ENCODE measurements around the gene CAMTA1.

The CAMTA1 gene

DNA sequence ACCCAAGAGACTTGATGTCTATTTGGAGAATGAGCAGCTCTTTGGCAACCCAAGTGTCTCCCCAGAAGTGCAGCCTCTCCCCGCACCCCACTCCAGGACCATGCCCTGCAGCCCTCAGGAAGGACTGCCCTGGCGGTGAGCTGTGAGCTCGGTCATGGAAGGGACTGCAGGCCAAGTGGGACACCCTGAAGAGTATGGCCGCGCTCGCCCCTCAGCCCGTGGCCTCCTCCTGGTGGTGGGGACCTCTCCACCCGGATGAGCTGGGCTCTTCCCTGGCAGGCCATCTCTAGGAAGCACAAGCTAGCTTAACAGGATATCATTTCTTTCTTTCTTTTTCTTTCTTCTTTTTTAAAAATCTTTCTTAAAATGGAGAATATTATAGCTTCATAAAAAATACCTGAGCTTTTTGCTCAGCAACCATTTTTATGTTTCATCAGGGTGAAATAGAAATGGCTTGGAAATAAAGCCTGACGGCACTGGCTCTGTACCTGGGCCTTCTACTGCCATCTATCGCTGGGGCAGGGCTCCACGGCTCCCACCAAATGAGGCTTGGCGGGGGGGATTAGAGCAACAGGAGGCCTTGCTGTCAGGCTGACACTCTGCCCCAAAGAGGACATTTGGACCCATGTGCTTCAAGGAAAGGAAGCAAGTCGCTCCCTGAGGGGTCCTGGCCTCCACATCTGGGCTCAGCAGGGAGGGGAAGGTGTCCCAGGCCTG lies 689.7 kb downstream of the CAMTA1 start:
- Histone ChIP-seq H3K27ac (ENCODE audit: low read depth, low read length) (no peak overlapping the region), H3K9me3 (ENCODE audit: low read length) (no peaks in the 10 kb centered on the region), H3K4me1 (ENCODE audit: insufficient read depth, low read length) (peaks cover 12% of the 10 kb centered on the region), H3K4me3 (ENCODE audit: low read depth in 1 of 2, low read length in 2 of 2) (no peak overlapping the region), H3K36me3 (ENCODE audit: insufficient read depth, low read length) (no peaks in the 10 kb centered on the region), H3K27me3 (ENCODE audit: control insufficient read depth in 1 of 2, insufficient read depth in 2 of 2, low read length in 2 of 2) (no peaks in the 10 kb centered on the region), H3K9ac (ENCODE audit: low read length) (no peak overlapping the region)

- Histone ChIP-seq H3K27ac (ENCODE audit: low read depth, low read length) (no peak overlapping the region), H3K36me3 (ENCODE audit: insufficient read depth, low read length) (no peaks in the 10 kb centered on the region), H3K9ac (ENCODE audit: low read length) (no peak overlapping the region), H3K4me1 (ENCODE audit: insufficient read depth, low read length) (peaks cover 9% of the 10 kb centered on the region), H3K27me3 (ENCODE audit: control insufficient read depth in 1 of 2, insufficient read depth in 2 of 2, low read length in 2 of 2) (no peaks in the 10 kb centered on the region), H3K9me3 (ENCODE audit: low read length) (no peaks in the 10 kb centered on the region), H3K4me3 (ENCODE audit: low read depth in 1 of 2, low read length in 2 of 2) (no peak overlapping the region)
Measured at GRCh38 chr1:7475691-7476090, 690.4 kb downstream of the CAMTA1 start.

GRCh38 chr1:7476402-7476801 lies 691.1 kb downstream of the CAMTA1 start:
- Histone ChIP-seq H3K9me3 (ENCODE audit: low read length) (no peaks in the 10 kb centered on the region), H3K36me3 (ENCODE audit: insufficient read depth, low read length) (no peaks in the 10 kb centered on the region), H3K4me1 (ENCODE audit: insufficient read depth, low read length) (peaks cover 1% of the 10 kb centered on the region), H3K4me3 (ENCODE audit: low read depth in 1 of 2, low read length in 2 of 2) (no peak overlapping the region), H3K27ac (ENCODE audit: low read depth, low read length) (no peak overlapping the region), H3K9ac (ENCODE audit: low read length) (no peak overlapping the region), H3K27me3 (ENCODE audit: control insufficient read depth in 1 of 2, insufficient read depth in 2 of 2, low read length in 2 of 2) (no peaks in the 10 kb centered on the region)

DNA sequence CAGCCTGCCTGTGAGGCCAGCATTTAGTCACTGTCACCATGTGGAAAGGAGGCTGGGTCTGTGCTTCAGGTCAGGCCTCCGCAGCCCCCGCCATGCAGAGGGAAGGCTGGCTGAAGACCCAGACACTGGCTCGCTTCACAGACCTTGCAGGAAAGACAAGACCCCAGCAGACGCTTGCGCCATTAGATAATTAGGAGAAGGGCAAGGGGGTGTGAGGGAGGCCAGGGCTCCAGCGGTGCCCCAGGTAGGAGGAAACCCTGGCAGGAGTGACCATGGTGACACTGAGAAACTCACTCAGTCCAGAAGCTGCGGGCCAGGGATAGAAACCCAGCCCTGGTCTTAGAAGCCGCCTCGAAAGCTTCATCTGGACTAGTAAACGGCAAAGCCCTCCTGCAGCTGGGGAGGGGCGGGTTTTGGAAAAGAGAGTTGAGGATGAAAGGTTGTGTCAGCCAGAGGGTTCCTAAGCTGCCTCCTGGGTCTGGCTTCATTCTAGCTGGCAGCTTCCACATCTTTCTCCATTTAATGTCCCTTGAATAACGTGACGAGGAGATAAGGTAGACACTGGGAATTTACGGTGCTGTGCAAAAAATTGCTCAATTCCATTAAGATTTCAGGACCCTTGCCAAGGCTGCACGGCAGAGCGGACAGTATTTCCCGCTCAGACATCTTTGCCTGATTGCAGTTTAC lies 691.8 kb downstream of the CAMTA1 start:
- no peaks in the 10 kb centered on the region for H3K36me3 ChIP-seq (ENCODE audit: insufficient read depth, low read length)
- no peaks in the 10 kb centered on the region for H3K9me3 ChIP-seq (ENCODE audit: low read length)
- H3K27ac ChIP-seq (ENCODE audit: low read depth, low read length) = no peak overlapping the region
- H3K4me3 ChIP-seq (ENCODE audit: low read depth in 1 of 2, low read length in 2 of 2) = no peak overlapping the region
- H3K4me1 ChIP-seq (ENCODE audit: insufficient read depth, low read length) = no peaks in the 10 kb centered on the region
- H3K27me3 ChIP-seq (ENCODE audit: control insufficient read depth in 1 of 2, insufficient read depth in 2 of 2, low read length in 2 of 2) = no peaks in the 10 kb centered on the region
- no peak overlapping the region for H3K9ac ChIP-seq (ENCODE audit: low read length)

DNA sequence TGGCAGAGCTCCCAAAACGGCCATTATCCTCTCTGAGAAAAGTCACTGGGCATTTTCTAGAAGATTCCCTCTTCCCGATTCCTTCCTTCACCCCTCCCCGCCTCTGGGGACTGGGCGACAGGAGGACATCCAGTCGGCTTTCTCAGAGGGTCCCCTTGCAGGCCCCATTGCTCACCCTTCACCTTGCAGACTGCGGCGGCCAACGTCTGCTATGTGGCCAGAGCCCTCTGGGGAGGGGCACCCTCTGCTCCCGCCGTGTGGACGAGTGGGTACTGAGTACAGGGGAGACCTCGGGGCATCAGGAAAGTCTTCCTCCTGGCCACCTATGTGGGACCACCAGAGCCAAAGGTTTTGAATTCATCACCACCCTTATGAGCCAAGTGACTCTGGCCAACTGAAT lies 692.3 kb downstream of the CAMTA1 start:
- no peaks in the 10 kb centered on the region for H3K27me3 ChIP-seq (ENCODE audit: control insufficient read depth in 1 of 2, insufficient read depth in 2 of 2, low read length in 2 of 2)
- no peaks in the 10 kb centered on the region for H3K4me1 ChIP-seq (ENCODE audit: insufficient read depth, low read length)
- H3K9ac ChIP-seq (ENCODE audit: low read length) = no peak overlapping the region
- no peak overlapping the region for H3K27ac ChIP-seq (ENCODE audit: low read depth, low read length)
- no peaks in the 10 kb centered on the region for H3K9me3 ChIP-seq (ENCODE audit: low read length)
- H3K36me3 ChIP-seq (ENCODE audit: insufficient read depth, low read length) = no peaks in the 10 kb centered on the region
- no peak overlapping the region for H3K4me3 ChIP-seq (ENCODE audit: low read depth in 1 of 2, low read length in 2 of 2)

DNA sequence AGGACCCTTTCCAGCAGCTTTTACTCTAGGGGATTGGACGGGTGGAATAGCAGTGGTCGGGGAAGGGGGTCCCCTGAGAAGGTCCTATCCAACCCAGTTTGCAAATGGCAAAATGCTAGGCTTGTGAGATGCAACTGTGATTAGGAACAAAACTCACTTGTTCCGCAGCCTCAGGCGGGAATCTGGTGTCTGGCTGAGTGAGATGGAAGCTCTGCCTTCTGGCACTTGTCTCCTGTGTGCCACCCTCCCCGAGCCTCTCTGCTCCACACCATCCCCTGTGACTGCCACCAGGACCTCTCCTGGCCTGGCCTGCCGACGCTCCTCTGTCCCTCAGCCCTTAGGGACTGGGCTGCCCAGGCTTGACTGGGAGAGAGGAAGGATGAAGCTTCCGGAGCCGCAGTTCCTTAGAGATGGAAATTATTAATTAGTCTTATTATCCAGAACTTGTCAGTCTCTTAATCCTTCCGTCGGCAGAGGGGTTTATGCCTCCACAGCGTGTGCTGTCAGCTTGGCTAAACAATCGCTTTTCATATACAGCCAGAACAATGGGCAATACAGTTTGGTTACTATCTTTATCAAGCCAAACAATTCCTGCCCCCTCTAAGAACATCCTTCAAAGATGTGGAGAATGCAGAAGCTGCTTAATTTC lies 693.0 kb downstream of the CAMTA1 start:
- no peaks in the 10 kb centered on the region for H3K36me3 ChIP-seq (ENCODE audit: insufficient read depth, low read length)
- no peaks in the 10 kb centered on the region for H3K9me3 ChIP-seq (ENCODE audit: low read length)
- H3K27ac ChIP-seq (ENCODE audit: low read depth, low read length) = no peak overlapping the region
- no peaks in the 10 kb centered on the region for H3K27me3 ChIP-seq (ENCODE audit: control insufficient read depth in 1 of 2, insufficient read depth in 2 of 2, low read length in 2 of 2)
- no peak overlapping the region for H3K9ac ChIP-seq (ENCODE audit: low read length)
- no peaks in the 10 kb centered on the region for H3K4me1 ChIP-seq (ENCODE audit: insufficient read depth, low read length)
- no peak overlapping the region for H3K4me3 ChIP-seq (ENCODE audit: low read depth in 1 of 2, low read length in 2 of 2)

GRCh38 chr1:7478809-7479499 lies 693.7 kb downstream of the CAMTA1 start:
- no peak overlapping the region for H3K4me3 ChIP-seq (ENCODE audit: low read depth in 1 of 2, low read length in 2 of 2)
- no peak overlapping the region for H3K9ac ChIP-seq (ENCODE audit: low read length)

DNA sequence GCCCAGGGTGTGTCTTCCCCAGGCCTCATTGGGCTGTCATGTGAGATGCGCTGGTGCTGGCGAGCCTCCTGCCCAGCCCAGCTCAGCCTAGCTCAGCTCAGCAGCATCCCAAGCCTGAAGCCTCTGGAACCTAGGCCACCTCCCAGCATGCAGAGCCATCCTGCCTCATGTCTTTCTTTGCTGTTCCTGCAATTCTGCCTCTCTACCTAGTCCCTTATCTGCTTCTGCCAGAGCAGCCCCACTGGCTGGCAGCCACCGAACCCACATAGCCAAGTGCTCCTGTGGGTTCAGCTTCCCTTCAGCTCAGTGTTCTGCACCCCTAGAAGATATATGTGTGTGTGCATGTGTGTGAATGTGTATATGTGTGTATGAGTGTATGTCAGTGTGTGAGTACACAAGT lies 694.3 kb downstream of the CAMTA1 start:
- H3K27me3 ChIP-seq (ENCODE audit: control insufficient read depth in 1 of 2, insufficient read depth in 2 of 2, low read length in 2 of 2) = no peaks in the 10 kb centered on the region
- no peak overlapping the region for H3K9ac ChIP-seq (ENCODE audit: low read length)
- no peak overlapping the region for H3K4me3 ChIP-seq (ENCODE audit: low read depth in 1 of 2, low read length in 2 of 2)
- no peaks in the 10 kb centered on the region for H3K36me3 ChIP-seq (ENCODE audit: insufficient read depth, low read length)
- H3K4me1 ChIP-seq (ENCODE audit: insufficient read depth, low read length) = no peaks in the 10 kb centered on the region
- no peaks in the 10 kb centered on the region for H3K9me3 ChIP-seq (ENCODE audit: low read length)
- no peak overlapping the region for H3K27ac ChIP-seq (ENCODE audit: low read depth, low read length)

More at GRCh38 chr1:7478809-7479499, 693.7 kb downstream of the CAMTA1 start:
- Histone ChIP-seq H3K4me1 (ENCODE audit: insufficient read depth, low read length) (no peaks in the 10 kb centered on the region), H3K36me3 (ENCODE audit: insufficient read depth, low read length) (no peaks in the 10 kb centered on the region), H3K27ac (ENCODE audit: low read depth, low read length) (no peak overlapping the region), H3K27me3 (ENCODE audit: control insufficient read depth in 1 of 2, insufficient read depth in 2 of 2, low read length in 2 of 2) (no peaks in the 10 kb centered on the region), H3K9me3 (ENCODE audit: low read length) (no peaks in the 10 kb centered on the region)

DNA sequence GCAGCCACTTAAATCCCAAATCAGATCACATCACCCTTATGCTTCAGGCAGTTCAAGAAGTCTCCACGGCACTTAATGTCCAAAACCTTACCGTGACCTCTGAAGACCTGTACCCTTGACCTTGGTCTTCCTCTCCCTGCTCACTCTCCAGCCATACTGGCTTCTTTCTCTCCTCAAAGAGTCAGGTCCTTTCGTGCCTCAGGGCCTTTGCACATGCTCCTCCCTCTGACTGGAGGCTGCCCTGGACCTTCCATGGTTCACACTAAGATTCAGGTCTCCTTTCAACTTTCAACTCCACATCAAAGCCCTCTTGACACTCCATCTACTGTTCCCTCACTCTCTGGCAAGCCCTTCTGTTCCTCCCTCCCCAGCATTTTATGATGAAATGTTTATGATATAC lies 695.9 kb downstream of the CAMTA1 start:
- no peak overlapping the region for H3K9ac ChIP-seq (ENCODE audit: low read length)
- no peak overlapping the region for H3K4me3 ChIP-seq (ENCODE audit: low read depth in 1 of 2, low read length in 2 of 2)
- no peaks in the 10 kb centered on the region for H3K4me1 ChIP-seq (ENCODE audit: insufficient read depth, low read length)
- no peaks in the 10 kb centered on the region for H3K27me3 ChIP-seq (ENCODE audit: control insufficient read depth in 1 of 2, insufficient read depth in 2 of 2, low read length in 2 of 2)
- H3K9me3 ChIP-seq (ENCODE audit: low read length) = no peaks in the 10 kb centered on the region
- H3K36me3 ChIP-seq (ENCODE audit: insufficient read depth, low read length) = no peaks in the 10 kb centered on the region
- no peak overlapping the region for H3K27ac ChIP-seq (ENCODE audit: low read depth, low read length)

GRCh38 chr1:7482077-7482476 lies 696.8 kb downstream of the CAMTA1 start:
- no peak overlapping the region for H3K27ac ChIP-seq (ENCODE audit: low read depth, low read length)
- no peaks in the 10 kb centered on the region for H3K27me3 ChIP-seq (ENCODE audit: control insufficient read depth in 1 of 2, insufficient read depth in 2 of 2, low read length in 2 of 2)
- no peaks in the 10 kb centered on the region for H3K9me3 ChIP-seq (ENCODE audit: low read length)
- H3K36me3 ChIP-seq (ENCODE audit: insufficient read depth, low read length) = no peaks in the 10 kb centered on the region
- no peaks in the 10 kb centered on the region for H3K4me1 ChIP-seq (ENCODE audit: insufficient read depth, low read length)
- no peak overlapping the region for H3K4me3 ChIP-seq (ENCODE audit: low read depth in 1 of 2, low read length in 2 of 2)
- H3K9ac ChIP-seq (ENCODE audit: low read length) = no peak overlapping the region

GRCh38 chr1:7482772-7483495 lies 697.7 kb downstream of the CAMTA1 start:
- H3K27ac ChIP-seq (ENCODE audit: low read depth, low read length) = no peak overlapping the region
- no peaks in the 10 kb centered on the region for H3K4me1 ChIP-seq (ENCODE audit: insufficient read depth, low read length)

More at GRCh38 chr1:7482772-7483495, 697.7 kb downstream of the CAMTA1 start:
- no peak overlapping the region for H3K4me3 ChIP-seq (ENCODE audit: low read depth in 1 of 2, low read length in 2 of 2)
- no peaks in the 10 kb centered on the region for H3K9me3 ChIP-seq (ENCODE audit: low read length)
- no peak overlapping the region for H3K9ac ChIP-seq (ENCODE audit: low read length)
- H3K36me3 ChIP-seq (ENCODE audit: insufficient read depth, low read length) = no peaks in the 10 kb centered on the region
- H3K27me3 ChIP-seq (ENCODE audit: control insufficient read depth in 1 of 2, insufficient read depth in 2 of 2, low read length in 2 of 2) = no peaks in the 10 kb centered on the region

All from muscle layer of colon (tissue), 2 donors.